GM19438 (cell line): Measurements from ENCODE around the gene CSK.
"Not testable (repeated sequence)": the region's sequence is repeated elsewhere in the genome, so short reads cannot be mapped to it uniquely, and the experiment has no call there.

Experiments used
- ATAC-seq: cut with Tn5 transposase; IDR thresholded peaks from one replicate; pipeline ENCODE4 v1.9.1; 2021; ENCODE audit warnings: low read depth; ENCODE audit not compliant: unreplicated experiment

CSK gene

GRCh38 chr15:74786081-74786480 is 4.2 kb downstream of the CSK start:
- not testable (repeated sequence) for ATAC-seq

GRCh38 chr15:74786551-74787165 is 4.8 kb downstream of the CSK start:
- no peak for ATAC-seq

GRCh38 chr15:74787251-74788041 is 5.6 kb downstream of the CSK start:
- ATAC-seq: peak; percentile 33

GRCh38 chr15:74788042-74788682 is 6.3 kb downstream of the CSK start:
- no peak for ATAC-seq

GRCh38 chr15:74788683-74789151 is 6.8 kb downstream of the CSK start:
- peak; percentile 23 for ATAC-seq

GRCh38 chr15:74789171-74789631 is 7.3 kb downstream of the CSK start:
- ATAC-seq: no peak

GRCh38 chr15:74789741-74790079 is 7.8 kb downstream of the CSK start:
- no peak for ATAC-seq

GRCh38 chr15:74790080-74790916 is 8.4 kb downstream of the CSK start:
- ATAC-seq: no peak

GRCh38 chr15:74791007-74791406 is 9.1 kb downstream of the CSK start:
- no peak for ATAC-seq

- ATAC-seq: no peak
Observed at GRCh38 chr15:74791667-74792066, 9.8 kb downstream of the CSK start.

GRCh38 chr15:74792227-74793016 is 10.5 kb downstream of the CSK start:
- ATAC-seq: no peak

- ATAC-seq: no peak
Observed at GRCh38 chr15:74793135-74794028, 11.5 kb downstream of the CSK start.

GRCh38 chr15:74794248-74794969 is 12.5 kb downstream of the CSK start:
- ATAC-seq: no peak

GRCh38 chr15:74794970-74795349 is 13.1 kb downstream of the CSK start:
- no peak for ATAC-seq

- ATAC-seq: no peak
Observed at GRCh38 chr15:74795966-74796625, 14.2 kb downstream of the CSK start.

GRCh38 chr15:74798388-74799254 is 16.7 kb downstream of the CSK start:
- no peak for ATAC-seq
